GM11168 (cell line): Measurements from ENCODE around the gene CHFR.
"Not testable (repeated sequence)": the region's sequence is repeated elsewhere in the genome, so short reads cannot be mapped to it uniquely, and the experiment has no call there.

Source experiments
- in situ Hi-C: fragments of 300-500 bp; cut with MboI; formaldehyde crosslinking; loops from one replicate; pipeline ENCODE4 v1.12.0; 2022; ENCODE audit warnings: low sequenced_read_pairs; ENCODE audit not compliant: unreplicated experiment

CHFR gene

GRCh38 chr12:132842449-132843045 lies 44.9 kb downstream of the CHFR start:
- in situ Hi-C loops, result no loop called here

GRCh38 chr12:132841151-132841550 lies 46.3 kb downstream of the CHFR start:
- in situ Hi-C loops, result no loop called here

- in situ Hi-C loops, result no loop called here
These were observed 46.9 kb downstream of the CHFR start for GRCh38 chr12:132840536-132840935.

GRCh38 chr12:132839558-132840235 lies 47.7 kb downstream of the CHFR start:
- in situ Hi-C loops, result no loop called here

GRCh38 chr12:132838410-132839080 lies 48.9 kb downstream of the CHFR start:
- in situ Hi-C loops, result no loop called here

GRCh38 chr12:132837693-132838409 lies 49.6 kb downstream of the CHFR start:
- in situ Hi-C loops, result no loop called here

- in situ Hi-C loops, result no loop called here
These were observed 50.5 kb downstream of the CHFR start for GRCh38 chr12:132836795-132837331.

- in situ Hi-C loops, result not testable (repeated sequence)
These were observed 51.2 kb downstream of the CHFR start for GRCh38 chr12:132836230-132836629.

- in situ Hi-C loops, result no loop called here
These were observed 52.1 kb downstream of the CHFR start for GRCh38 chr12:132835076-132836025.

GRCh38 chr12:132834181-132834711 lies 53.2 kb downstream of the CHFR start:
- in situ Hi-C loops, result no loop called here

- in situ Hi-C loops, result no loop called here
These were observed 54.1 kb downstream of the CHFR start for GRCh38 chr12:132833341-132833740.

- in situ Hi-C loops, result no loop called here
These were observed 55.6 kb downstream of the CHFR start for GRCh38 chr12:132831771-132832170.

- in situ Hi-C loops, result no loop called here
These were observed 58.5 kb downstream of the CHFR start, which contains the start of gene GOLGA3 for GRCh38 chr12:132828706-132829534. Gene GOLGA3 (minus strand): TSS chr12:132828869. CDS start chr12:132822128, 6,741 bp downstream.

- in situ Hi-C loops, result no loop called here
These were observed 59.4 kb downstream of the CHFR start for GRCh38 chr12:132827763-132828703.

- in situ Hi-C loops, result no loop called here
These were observed 61.5 kb downstream of the CHFR start for GRCh38 chr12:132825861-132826260.

- in situ Hi-C loops, result no loop called here
These were observed 62.3 kb downstream of the CHFR start for GRCh38 chr12:132825089-132825488.

GRCh38 chr12:132824053-132824452 lies 63.4 kb downstream of the CHFR start:
- in situ Hi-C loops, result no loop called here
